Ascending aorta (tissue), 2 donors: Measurements from ENCODE around the gene IGDCC3. TPM values are rescaled to one million over a fixed set of nuclear protein-coding genes. Genes with fewer than 3 reads are reported as not detected.
A peak's percentile ranks its signal among the peaks of the same experiment; 100 is the strongest.

ENCODE experiments used
- DNase-seq, 2 donors: peaks; one replicate each; pipeline ENCODE4 v3.0.0-alpha.2; 2019; ENCODE audit warnings: low spot score in 2 of 2
- H3K27ac ChIP-seq, 2 donors: fragments of 200-600 bp; sonication (generic); one replicate each; pipeline ENCODE4 v1.5.1; 2016 to 2017; ENCODE audit warnings: mild to moderate bottlenecking in 1 of 2
- H3K27me3 ChIP-seq: fragments of 200-600 bp; sonication (generic); one replicate; pipeline ENCODE4 v1.5.1; 2017
- H3K36me3 ChIP-seq, 2 donors: fragments of 200-600 bp; sonication (generic); one replicate each; pipeline ENCODE4 v1.5.1; 2016
- H3K4me1 ChIP-seq, 2 donors: fragments of 200-600 bp; sonication (generic); one replicate each; pipeline ENCODE4 v1.5.1; 2016 to 2017; ENCODE audit warnings: mild to moderate bottlenecking in 1 of 2
- H3K4me3 ChIP-seq, 2 donors: fragments of 200-600 bp; sonication (generic); one replicate each; pipeline ENCODE4 v1.5.1; 2016 to 2017; ENCODE audit warnings: mild to moderate bottlenecking in 1 of 2
- H3K9me3 ChIP-seq, 2 donors: fragments of 200-600 bp; sonication (generic); one replicate each; pipeline ENCODE4 v1.5.1; 2016
- intact Hi-C: fragments of 100-400 bp; cut with DNase I; formaldehyde crosslinking; loops from one replicate; pipeline ENCODE4 v1.15.1; 2023
- total RNA-seq: library from RNA; depleted of rRNA; stranded (reverse); fragments of >200 nt; gene quantifications from one replicate; pipeline ENCODE4 v1.1.0, GENCODE V29; 2016
- TF ChIP-seq, protein P1 (sequence below), 3 experiments: fragments of 200-600 bp in 2 of 3; fragments of 450-650 bp in 1 of 3; sonication (generic) in 2 of 3; IDR thresholded peaks; one replicate each; pipeline ENCODE4 v1.5.1; 2016 to 2019; ENCODE audit warnings: antibody characterized with exemption in 3 of 3, mild to moderate bottlenecking in 1 of 3, moderate library complexity in 1 of 3

Gene IGDCC3
- total RNA-seq, 1 donor from 2014 or later = not detected

GRCh38 chr15:65389226-65389625, 11.4 kb upstream of the IGDCC3 start:
- Histone ChIP-seq H3K27me3 (no peaks in the 10 kb centered on the region), H3K27ac (no peak overlapping the region), H3K9me3 (no peaks in the 10 kb centered on the region), H3K36me3 (no peaks in the 10 kb centered on the region), H3K4me1 (peaks cover 4 to 6% of the 10 kb centered on the region in 2 donors), H3K4me3 (no peak overlapping the region)
- TF ChIP-seq, protein P1, sequence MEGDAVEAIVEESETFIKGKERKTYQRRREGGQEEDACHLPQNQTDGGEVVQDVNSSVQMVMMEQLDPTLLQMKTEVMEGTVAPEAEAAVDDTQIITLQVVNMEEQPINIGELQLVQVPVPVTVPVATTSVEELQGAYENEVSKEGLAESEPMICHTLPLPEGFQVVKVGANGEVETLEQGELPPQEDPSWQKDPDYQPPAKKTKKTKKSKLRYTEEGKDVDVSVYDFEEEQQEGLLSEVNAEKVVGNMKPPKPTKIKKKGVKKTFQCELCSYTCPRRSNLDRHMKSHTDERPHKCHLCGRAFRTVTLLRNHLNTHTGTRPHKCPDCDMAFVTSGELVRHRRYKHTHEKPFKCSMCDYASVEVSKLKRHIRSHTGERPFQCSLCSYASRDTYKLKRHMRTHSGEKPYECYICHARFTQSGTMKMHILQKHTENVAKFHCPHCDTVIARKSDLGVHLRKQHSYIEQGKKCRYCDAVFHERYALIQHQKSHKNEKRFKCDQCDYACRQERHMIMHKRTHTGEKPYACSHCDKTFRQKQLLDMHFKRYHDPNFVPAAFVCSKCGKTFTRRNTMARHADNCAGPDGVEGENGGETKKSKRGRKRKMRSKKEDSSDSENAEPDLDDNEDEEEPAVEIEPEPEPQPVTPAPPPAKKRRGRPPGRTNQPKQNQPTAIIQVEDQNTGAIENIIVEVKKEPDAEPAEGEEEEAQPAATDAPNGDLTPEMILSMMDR (IDR thresholded peaks at IDR 0.05) = no peak
- no peak for DNase-seq
- intact Hi-C loops = no loop called here

DNA sequence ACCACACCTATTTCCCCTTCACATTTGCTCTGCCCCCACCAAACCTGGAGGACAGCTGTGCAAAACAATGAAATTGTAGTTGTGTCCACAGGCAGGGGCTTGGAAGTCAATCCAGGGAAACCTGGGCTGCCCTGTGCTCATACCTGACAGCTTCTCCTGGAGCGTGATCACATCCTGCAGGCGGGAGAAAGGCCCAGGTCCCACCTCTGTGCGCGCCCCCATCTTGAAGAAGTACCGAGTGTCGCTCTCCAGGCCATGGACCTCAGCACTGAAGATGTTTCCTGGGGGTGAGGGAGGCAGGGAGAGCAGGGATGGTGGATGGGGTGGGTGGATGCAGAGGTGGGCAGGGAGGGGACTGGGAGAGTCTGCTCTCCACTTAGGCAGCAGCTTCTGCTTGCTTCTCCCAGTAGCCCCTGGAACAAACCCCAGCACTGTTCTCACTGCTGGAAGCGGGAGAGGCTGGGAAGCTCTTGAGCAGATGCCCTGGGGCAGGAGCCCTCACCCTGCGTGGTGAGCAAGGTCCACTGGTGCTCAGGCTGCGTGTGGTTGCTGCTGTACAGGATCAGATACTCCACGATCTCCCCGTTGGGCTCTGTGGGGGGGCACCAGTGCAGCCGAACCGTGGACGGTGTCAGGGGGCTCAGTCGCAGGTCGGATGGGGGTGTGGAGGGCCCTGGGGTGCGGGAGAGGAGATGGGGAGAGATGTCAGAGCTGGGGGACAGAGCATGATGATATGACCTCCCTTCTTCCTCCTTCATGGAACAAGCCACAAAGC, 10.7 kb upstream of the IGDCC3 start:
- no peak for DNase-seq
- Histone ChIP-seq H3K27ac (no peak overlapping the region), H3K9me3 (no peaks in the 10 kb centered on the region), H3K4me1 (peaks cover 4 to 6% of the 10 kb centered on the region in 2 donors), H3K27me3 (no peaks in the 10 kb centered on the region), H3K36me3 (no peaks in the 10 kb centered on the region), H3K4me3 (no peak overlapping the region)
- TF ChIP-seq, protein P1 (IDR thresholded peaks at IDR 0.05) = no peak
- intact Hi-C loops = no loop called here

DNA sequence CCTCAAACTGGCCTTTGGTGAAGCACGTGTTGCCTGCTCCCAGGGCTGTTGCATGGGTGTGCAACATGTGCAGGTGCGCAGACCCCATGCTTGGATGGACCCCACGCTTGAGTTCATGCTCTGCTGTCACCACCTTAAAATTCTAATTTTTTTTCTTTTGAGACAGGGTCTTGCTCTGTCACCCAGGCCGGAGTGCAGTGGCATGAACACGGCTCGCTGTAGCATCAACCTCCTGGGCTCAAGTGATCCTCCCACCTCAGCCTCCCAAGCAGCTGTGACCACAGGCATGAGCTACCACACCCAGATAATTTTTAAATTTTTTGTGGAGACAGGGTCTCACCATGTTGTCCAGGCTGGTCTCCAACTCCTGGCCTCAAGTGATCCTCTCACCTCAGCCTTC, 9.1 kb upstream of the IGDCC3 start:
- intact Hi-C loops = no loop called here
- no peak for DNase-seq
- Histone ChIP-seq H3K4me1 (peaks cover 4 to 6% of the 10 kb centered on the region in 2 donors), H3K4me3 (no peak overlapping the region), H3K27ac (no peak overlapping the region), H3K36me3 (no peaks in the 10 kb centered on the region), H3K27me3 (no peaks in the 10 kb centered on the region), H3K9me3 (no peaks in the 10 kb centered on the region)
- TF ChIP-seq, protein P1 (IDR thresholded peaks at IDR 0.05) = no peak

GRCh38 chr15:65386376-65386775, 8.6 kb upstream of the IGDCC3 start:
- H3K9me3 ChIP-seq = no peaks in the 10 kb centered on the region
- no peak overlapping the region for H3K27ac ChIP-seq

GRCh38 chr15:65385870-65386258, 8.1 kb upstream of the IGDCC3 start:
- Histone ChIP-seq H3K4me1 (peaks cover 4 to 6% of the 10 kb centered on the region in 2 donors), H3K27ac (no peak overlapping the region), H3K9me3 (no peaks in the 10 kb centered on the region), H3K27me3 (no peaks in the 10 kb centered on the region), H3K36me3 (no peaks in the 10 kb centered on the region), H3K4me3 (peak overlapping the region; percentile 25 to 53)
- intact Hi-C loops = loop anchor here (1.0 kb wide), 1 partner anchor 67 kb away; no protein-coding TSS in a partner anchor
- TF ChIP-seq, protein P1 (IDR thresholded peaks at IDR 0.05) = no peak
- no peak for DNase-seq

More at GRCh38 chr15:65386376-65386775, 8.6 kb upstream of the IGDCC3 start:
- peaks cover 4 to 6% of the 10 kb centered on the region in 2 donors for H3K4me1 ChIP-seq
- H3K27me3 ChIP-seq = no peaks in the 10 kb centered on the region
- TF ChIP-seq, protein P1 (IDR thresholded peaks at IDR 0.05) = no peak
- intact Hi-C loops = no loop called here
- no peak for DNase-seq
- H3K36me3 ChIP-seq = no peaks in the 10 kb centered on the region
- H3K4me3 ChIP-seq = no peak overlapping the region
